Parathyroid adenoma (tissue), 2 donors: ENCODE results near the gene TFEB.

Experiments
- H2AFZ ChIP-seq: fragments of 300-600 bp; sonication (generic); one replicate; pipeline ENCODE4 v1.7.0; 2017; ENCODE audit warnings: antibody characterized with exemption, mild to moderate bottlenecking
- H3K27ac ChIP-seq: fragments of 300-600 bp; sonication (generic); one replicate; pipeline ENCODE4 v1.7.0; 2017
- H3K27me3 ChIP-seq: fragments of 300-600 bp; sonication (generic); one replicate; pipeline ENCODE4 v1.7.0; 2017; ENCODE audit warnings: low read length; ENCODE audit not compliant: control insufficient read depth, insufficient read depth
- H3K36me3 ChIP-seq: fragments of 300-600 bp; sonication (generic); one replicate; pipeline ENCODE4 v1.7.0; 2017; ENCODE audit warnings: low read length; ENCODE audit not compliant: control insufficient read depth, insufficient read depth
- H3K4me1 ChIP-seq: fragments of 300-600 bp; sonication (generic); one replicate; pipeline ENCODE4 v1.7.0; 2017; ENCODE audit warnings: control low read depth
- H3K4me2 ChIP-seq: fragments of 300-600 bp; sonication (generic); one replicate; pipeline ENCODE4 v1.7.0; 2017; ENCODE audit warnings: low read length
- H3K4me3 ChIP-seq: fragments of 300-600 bp; sonication (generic); one replicate; pipeline ENCODE4 v1.7.0; 2017; ENCODE audit warnings: low read depth, low read length
- H3K79me2 ChIP-seq: fragments of 300-600 bp; sonication (generic); one replicate; pipeline ENCODE4 v1.7.0; 2017; ENCODE audit warnings: control low read depth
- H3K9ac ChIP-seq: fragments of 300-600 bp; sonication (generic); one replicate; pipeline ENCODE4 v1.7.0; 2017; ENCODE audit warnings: mild to moderate bottlenecking
- H3K9me3 ChIP-seq: fragments of 300-600 bp; sonication (generic); one replicate; pipeline ENCODE4 v1.7.0; 2017; ENCODE audit warnings: low read length; ENCODE audit not compliant: control insufficient read depth
- CTCF ChIP-seq: fragments of 300-600 bp; sonication (generic); IDR thresholded peaks from one replicate; pipeline ENCODE4 v1.7.0; 2017; ENCODE audit warnings: antibody characterized with exemption, mild to moderate bottlenecking
- donor health status: primary hyperparathyroidism.

TFEB gene

GRCh38 chr6:41693281-41694240 is 41.8 kb downstream of the TFEB start:
- H3K4me3 ChIP-seq: no peak overlapping the region
- TF ChIP-seq CTCF: no peak
- H3K4me2 ChIP-seq: no peak overlapping the region
- no peak overlapping the region for H3K27ac ChIP-seq
- no peak overlapping the region for H2AFZ ChIP-seq
- H3K9ac ChIP-seq: no peak overlapping the region
- no peaks in the 10 kb centered on the region for H3K9me3 ChIP-seq
- H3K27me3 ChIP-seq: no peaks in the 10 kb centered on the region
- no peaks in the 10 kb centered on the region for H3K36me3 ChIP-seq
- H3K79me2 ChIP-seq: peaks cover 19% of the 10 kb centered on the region
- H3K4me1 ChIP-seq: no peaks in the 10 kb centered on the region

- H3K27me3 ChIP-seq: no peaks in the 10 kb centered on the region
- H2AFZ ChIP-seq: no peak overlapping the region
- no peak overlapping the region for H3K9ac ChIP-seq
- no peak for TF ChIP-seq CTCF
- no peak overlapping the region for H3K4me2 ChIP-seq
- H3K4me1 ChIP-seq: no peaks in the 10 kb centered on the region
- H3K36me3 ChIP-seq: no peaks in the 10 kb centered on the region
- H3K9me3 ChIP-seq: no peaks in the 10 kb centered on the region
- no peak overlapping the region for H3K4me3 ChIP-seq
- H3K27ac ChIP-seq: no peak overlapping the region
- H3K79me2 ChIP-seq: peaks cover 19% of the 10 kb centered on the region
Measured at GRCh38 chr6:41692730-41693129, 42.7 kb downstream of the TFEB start.

GRCh38 chr6:41692080-41692675 is 43.2 kb downstream of the TFEB start:
- no peak overlapping the region for H3K4me3 ChIP-seq
- no peak overlapping the region for H2AFZ ChIP-seq
- no peak overlapping the region for H3K27ac ChIP-seq
- no peaks in the 10 kb centered on the region for H3K36me3 ChIP-seq
- H3K9me3 ChIP-seq: no peaks in the 10 kb centered on the region
- H3K27me3 ChIP-seq: no peaks in the 10 kb centered on the region
- H3K4me1 ChIP-seq: no peaks in the 10 kb centered on the region
- no peak for TF ChIP-seq CTCF
- H3K79me2 ChIP-seq: peaks cover 19% of the 10 kb centered on the region
- no peak overlapping the region for H3K4me2 ChIP-seq
- no peak overlapping the region for H3K9ac ChIP-seq

- Histone ChIP-seq H3K36me3 (no peaks in the 10 kb centered on the region), H3K4me3 (no peak overlapping the region), H3K9me3 (no peaks in the 10 kb centered on the region), H3K79me2 (peaks cover 19% of the 10 kb centered on the region), H3K4me1 (no peaks in the 10 kb centered on the region), H3K9ac (no peak overlapping the region), H3K27me3 (no peaks in the 10 kb centered on the region), H2AFZ (no peak overlapping the region), H3K4me2 (no peak overlapping the region), H3K27ac (no peak overlapping the region)
- TF ChIP-seq CTCF: no peak
Measured at GRCh38 chr6:41691426-41692079, 43.9 kb downstream of the TFEB start.
